ENCODE results near the gene PALM.
"Not testable (repeated sequence)": the region's sequence is repeated elsewhere in the genome, so short reads cannot be mapped to it uniquely, and the experiment has no call there.

The PALM gene

DNA sequence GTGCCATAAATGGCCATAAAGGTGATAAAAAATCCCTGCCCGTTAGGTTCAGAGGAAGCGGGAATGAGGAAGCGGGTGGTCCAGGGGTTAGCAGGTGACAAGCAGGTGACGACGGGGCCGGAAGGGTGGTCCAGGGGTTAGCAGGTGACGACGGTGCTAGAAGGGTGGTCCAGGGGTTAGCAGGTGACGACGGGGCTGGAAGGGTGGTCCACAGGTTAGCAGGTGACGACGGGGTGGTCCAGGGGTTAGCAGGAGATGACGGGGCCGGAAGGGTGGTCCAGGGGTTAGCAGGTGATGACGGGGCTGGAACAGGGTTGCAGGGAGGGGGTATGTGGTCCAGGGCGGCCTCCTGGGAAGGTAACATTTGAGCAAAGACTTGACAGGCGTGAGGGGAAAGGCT is 19.7 kb upstream of the PALM start:
- TF ChIP-seq, protein P1, sequence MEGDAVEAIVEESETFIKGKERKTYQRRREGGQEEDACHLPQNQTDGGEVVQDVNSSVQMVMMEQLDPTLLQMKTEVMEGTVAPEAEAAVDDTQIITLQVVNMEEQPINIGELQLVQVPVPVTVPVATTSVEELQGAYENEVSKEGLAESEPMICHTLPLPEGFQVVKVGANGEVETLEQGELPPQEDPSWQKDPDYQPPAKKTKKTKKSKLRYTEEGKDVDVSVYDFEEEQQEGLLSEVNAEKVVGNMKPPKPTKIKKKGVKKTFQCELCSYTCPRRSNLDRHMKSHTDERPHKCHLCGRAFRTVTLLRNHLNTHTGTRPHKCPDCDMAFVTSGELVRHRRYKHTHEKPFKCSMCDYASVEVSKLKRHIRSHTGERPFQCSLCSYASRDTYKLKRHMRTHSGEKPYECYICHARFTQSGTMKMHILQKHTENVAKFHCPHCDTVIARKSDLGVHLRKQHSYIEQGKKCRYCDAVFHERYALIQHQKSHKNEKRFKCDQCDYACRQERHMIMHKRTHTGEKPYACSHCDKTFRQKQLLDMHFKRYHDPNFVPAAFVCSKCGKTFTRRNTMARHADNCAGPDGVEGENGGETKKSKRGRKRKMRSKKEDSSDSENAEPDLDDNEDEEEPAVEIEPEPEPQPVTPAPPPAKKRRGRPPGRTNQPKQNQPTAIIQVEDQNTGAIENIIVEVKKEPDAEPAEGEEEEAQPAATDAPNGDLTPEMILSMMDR (conservative IDR thresholded peaks at IDR 0.05; ENCODE audit: low read depth, low read length), result no peak
- no peak overlapping the region for H3K4me3 ChIP-seq (ENCODE audit: low read depth, low read length)
- no peak for DNase-seq (ENCODE audit: low read depth)

DNA sequence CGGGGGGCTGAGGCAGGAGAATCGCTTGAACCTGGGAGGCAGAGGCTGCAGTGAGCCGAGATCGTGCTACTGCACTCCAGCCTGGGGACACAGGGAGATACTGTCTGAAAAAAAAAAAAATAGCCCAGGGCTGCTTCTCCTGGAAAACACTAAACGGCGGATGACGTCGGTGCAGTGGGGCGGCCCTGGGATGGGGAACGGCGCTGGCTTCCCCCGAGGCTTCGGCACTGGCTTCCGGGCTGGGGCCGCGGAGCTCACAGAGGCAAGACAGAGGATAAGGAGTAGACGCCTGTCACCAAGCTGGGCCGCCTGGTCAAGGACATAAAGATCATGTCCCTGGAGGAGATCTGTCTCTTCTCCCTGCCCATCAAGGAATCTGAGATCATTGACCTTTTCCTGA is 18.5 kb upstream of the PALM start:
- TF ChIP-seq, protein P1 (conservative IDR thresholded peaks at IDR 0.05; ENCODE audit: low read depth, low read length), result no peak
- no peak overlapping the region for H3K4me3 ChIP-seq (ENCODE audit: low read depth, low read length)
- no peak for DNase-seq (ENCODE audit: low read depth)

DNA sequence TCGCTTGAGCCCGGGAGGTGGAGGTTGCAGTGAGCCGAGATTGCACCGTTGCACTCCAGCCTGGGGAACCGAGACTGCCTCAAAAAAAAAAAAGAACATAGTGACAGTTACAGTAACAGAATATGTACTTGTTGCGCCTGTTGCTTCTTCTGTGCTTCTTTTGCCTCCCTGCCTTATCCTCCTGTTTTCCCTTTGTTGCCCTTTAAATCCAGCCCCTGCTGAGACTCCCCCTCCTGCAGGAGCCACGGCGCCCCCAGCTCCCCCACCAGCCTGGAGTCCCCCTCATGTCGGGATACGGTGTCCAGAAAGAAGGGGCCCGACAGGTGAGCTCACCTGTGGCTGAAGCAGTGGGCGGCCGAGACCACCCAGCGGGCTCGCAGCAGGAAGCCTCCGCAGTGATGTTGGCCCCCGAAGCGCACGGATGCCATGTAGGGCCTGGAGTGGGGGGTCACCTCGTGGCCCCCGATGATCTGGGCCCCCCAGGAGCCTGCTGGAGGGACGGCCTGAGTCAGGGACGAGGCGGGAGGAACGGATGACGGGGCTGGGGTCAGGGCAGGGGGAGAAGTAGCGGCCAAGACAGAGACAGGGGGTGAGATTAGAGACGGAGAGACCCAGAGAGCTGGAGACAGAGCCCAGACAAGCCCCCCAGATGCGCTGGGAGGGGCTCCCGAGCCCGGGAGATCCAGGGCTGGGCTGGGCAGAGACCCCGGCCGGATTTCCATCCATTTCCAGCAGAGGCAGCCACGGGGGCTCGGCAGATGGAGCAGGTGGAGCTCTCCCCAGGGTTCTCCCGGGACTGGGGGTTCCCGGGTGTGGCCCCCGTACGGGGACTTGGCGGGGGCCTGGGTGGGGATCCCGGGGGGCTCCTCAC is 14.0 kb upstream of the PALM start:
- TF ChIP-seq, protein P1 (conservative IDR thresholded peaks at IDR 0.05; ENCODE audit: low read depth, low read length), result no peak
- no peak for DNase-seq (ENCODE audit: low read depth)
- no peak overlapping the region for H3K4me3 ChIP-seq (ENCODE audit: low read depth, low read length)

DNA sequence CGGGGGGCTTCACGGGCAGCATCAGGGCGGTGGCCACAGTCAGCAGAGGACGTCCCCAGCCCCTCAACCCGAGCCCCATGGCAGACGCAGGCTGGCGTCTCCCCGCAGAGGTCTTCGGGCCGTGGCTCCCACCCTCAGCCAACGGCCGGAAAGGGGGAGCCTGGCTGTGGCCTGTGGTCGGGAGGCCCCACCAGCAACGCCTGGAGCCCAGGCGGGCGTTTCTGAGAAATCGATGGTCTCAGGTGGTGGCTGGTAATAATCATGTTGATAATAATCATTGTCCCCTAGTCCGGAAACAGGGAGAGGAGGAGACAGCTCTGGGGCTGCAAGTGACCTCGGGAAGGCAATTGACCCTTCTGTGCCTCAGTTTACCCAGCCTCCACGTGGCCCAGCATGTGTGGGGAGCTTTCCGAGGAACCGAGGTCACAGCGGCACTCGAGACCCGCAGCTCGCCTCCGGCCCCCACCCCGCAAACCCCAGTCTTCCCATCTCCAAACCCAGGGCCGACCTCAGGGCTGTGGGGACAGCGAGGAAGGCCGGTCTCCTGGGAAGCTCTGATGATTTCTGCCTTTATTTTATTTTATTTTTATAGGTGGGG is 13.3 kb upstream of the PALM start, which contains the start of gene PRSS57:
Gene PRSS57 (minus strand): TSS at position 101 of the 598 bp plus-strand sequence. CDS start 22 bp downstream, at position 79.
- DNase-seq (ENCODE audit: low read depth), result no peak
- H3K4me3 ChIP-seq (ENCODE audit: low read depth, low read length), result no peak within 1 kb of the TSS
- TF ChIP-seq, protein P1 (conservative IDR thresholded peaks at IDR 0.05; ENCODE audit: low read depth, low read length), result no peak

DNA sequence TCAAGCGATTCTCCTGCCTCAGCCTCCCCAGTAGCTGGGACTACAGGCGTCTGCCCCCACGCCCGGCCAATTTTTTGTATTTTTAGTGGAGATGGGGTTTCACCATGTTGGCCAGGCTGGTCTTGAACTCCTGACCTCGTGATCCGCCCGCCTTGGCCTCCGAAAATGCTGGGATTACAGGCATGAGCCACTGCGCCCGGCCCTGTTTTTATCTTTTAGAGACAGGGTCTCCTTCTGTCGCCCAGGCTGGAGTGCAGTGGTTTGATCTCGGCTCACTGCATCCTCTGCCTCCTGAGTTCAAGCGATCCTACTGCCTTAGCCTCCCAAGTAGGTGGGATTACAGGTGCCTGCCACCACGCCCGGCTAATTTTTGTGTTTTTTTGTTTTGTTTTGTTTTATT is 10.2 kb upstream of the PALM start:
- not testable (repeated sequence) for H3K4me3 ChIP-seq (ENCODE audit: low read depth, low read length); DNase-seq (ENCODE audit: low read depth)

DNA sequence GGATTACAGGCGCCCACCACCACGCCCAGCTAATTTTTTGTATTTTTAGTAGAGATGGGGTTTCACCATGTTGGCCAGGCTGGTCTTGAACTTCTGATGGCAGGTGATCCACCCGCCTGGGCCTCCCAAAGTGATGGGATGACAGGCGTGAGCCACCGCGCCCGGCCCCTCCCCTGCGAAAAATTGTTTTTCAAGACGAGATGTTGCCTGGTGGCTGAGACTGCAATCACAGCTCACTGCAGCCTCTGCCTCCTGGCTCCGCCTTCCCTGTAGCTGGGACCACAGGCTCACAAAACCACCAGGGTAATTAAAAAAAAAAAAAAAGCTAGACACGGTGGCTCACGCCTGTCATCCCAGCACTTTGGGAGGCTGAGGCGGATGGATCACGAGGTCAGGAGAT is 8.8 kb upstream of the PALM start:
- not testable (repeated sequence) for H3K4me3 ChIP-seq (ENCODE audit: low read depth, low read length); DNase-seq (ENCODE audit: low read depth)

DNA sequence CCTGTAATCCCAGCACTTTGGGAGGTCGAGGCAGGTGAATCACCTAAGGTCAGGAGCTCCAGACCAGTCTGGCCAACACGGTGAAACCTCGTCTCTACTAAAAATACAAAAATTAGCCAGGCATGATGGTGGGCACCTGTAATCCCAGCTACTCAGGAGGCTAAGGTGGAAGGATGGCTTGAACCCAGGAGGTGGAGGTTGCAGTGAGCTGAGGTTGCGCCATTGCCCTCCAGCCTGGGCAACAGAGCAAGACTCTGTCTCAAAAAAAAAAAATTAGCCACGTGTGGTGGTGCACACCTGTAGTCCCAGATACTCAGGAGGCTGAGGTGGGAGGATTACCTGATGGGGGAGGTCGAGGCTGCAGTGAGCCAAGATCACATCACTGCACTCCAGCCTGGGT is 5.9 kb upstream of the PALM start:
- not testable (repeated sequence) for H3K4me3 ChIP-seq (ENCODE audit: low read depth, low read length); DNase-seq (ENCODE audit: low read depth)

DNA sequence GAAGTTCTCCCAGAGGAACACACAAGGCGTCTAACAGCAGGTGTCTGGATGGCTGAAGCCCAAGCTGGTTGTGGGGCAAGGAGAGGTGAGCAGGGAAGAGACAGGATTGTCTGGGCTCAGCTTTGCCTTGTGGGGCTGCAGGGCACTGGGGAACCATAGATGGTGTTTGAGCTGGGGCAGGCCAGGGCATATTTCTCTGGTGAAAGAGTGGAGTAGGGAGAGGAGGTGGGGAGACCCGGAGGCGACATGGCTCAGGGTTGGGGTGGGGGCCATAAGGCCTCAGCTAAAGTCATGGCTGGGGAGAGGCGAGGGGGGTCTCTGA is 5.4 kb upstream of the PALM start:
- DNase-seq (ENCODE audit: low read depth), result no peak
- TF ChIP-seq, protein P1 (conservative IDR thresholded peaks at IDR 0.05; ENCODE audit: low read depth, low read length), result no peak
- no peak overlapping the region for H3K4me3 ChIP-seq (ENCODE audit: low read depth, low read length)
